Bronchial epithelial cell (primary cell): ENCODE data around the gene SSH2. TPM values are rescaled to one million over a fixed set of nuclear protein-coding genes. Genes with fewer than 3 reads are reported as not detected.

ENCODE experiments used
- DNase-seq: peaks from one replicate; pipeline ENCODE4 v3.0.0-alpha.2; 2010; ENCODE audit warnings: low read depth
- FAIRE-seq: peaks from 2 replicates; lab custom pipeline; 2011; peaks lifted over from hg19 to GRCh38; lab: Jason Lieb, UNC
- H3K27me3 ChIP-seq: 2 replicates; pipeline ENCODE4 v1.5.1; 2011; ENCODE audit warnings: low read length; ENCODE audit not compliant: control insufficient read depth, insufficient read depth
- H3K36me3 ChIP-seq: 2 replicates; pipeline ENCODE4 v1.5.1; 2011; ENCODE audit warnings: low read length; ENCODE audit not compliant: control insufficient read depth, insufficient read depth
- H3K4me3 ChIP-seq: 2 replicates; pipeline ENCODE4 v1.5.1; 2011; ENCODE audit warnings: mild to moderate bottlenecking, low read depth, low read length, control low read depth
- CTCF ChIP-seq: IDR thresholded peaks from 2 replicates; pipeline ENCODE4 v1.5.1; 2011; ENCODE audit warnings: mild to moderate bottlenecking, moderate library complexity, low read length, control low read depth, inconsistent platforms; ENCODE audit not compliant: insufficient read depth, severe bottlenecking
- total RNA-seq: library from RNA; depleted of rRNA; stranded (reverse); fragments of >200 nt; gene quantifications from 2 replicates; pipeline ENCODE4 v1.2.1, GENCODE V29; 2014

SSH2 gene
- total RNA-seq, 1 donor from 2014 or later: 3.7 TPM

- DNase-seq: no peak
- TF ChIP-seq CTCF: no peak
- no peak overlapping the region for H3K4me3 ChIP-seq
- H3K36me3 ChIP-seq: no peaks in the 10 kb centered on the region
- no peak for FAIRE-seq
- H3K27me3 ChIP-seq: no peaks in the 10 kb centered on the region
These were observed 176.1 kb downstream of the SSH2 start for GRCh38 chr17:29753845-29754439.

GRCh38 chr17:29749045-29749825 is 180.8 kb downstream of the SSH2 start:
- TF ChIP-seq CTCF: no peak
- FAIRE-seq (no peak), DNase-seq (peak; percentile 62)
- no peaks in the 10 kb centered on the region for H3K27me3 ChIP-seq
- H3K4me3 ChIP-seq: no peak overlapping the region
- H3K36me3 ChIP-seq: no peaks in the 10 kb centered on the region

- Histone ChIP-seq H3K4me3 (no peak overlapping the region), H3K36me3 (no peaks in the 10 kb centered on the region), H3K27me3 (no peaks in the 10 kb centered on the region)
- DNase-seq (no peak), FAIRE-seq (no peak)
- TF ChIP-seq CTCF: no peak
These were observed 181.6 kb downstream of the SSH2 start for GRCh38 chr17:29748400-29748799.

GRCh38 chr17:29747660-29748059 is 182.4 kb downstream of the SSH2 start:
- TF ChIP-seq CTCF: no peak
- FAIRE-seq (no peak), DNase-seq (no peak)
- Histone ChIP-seq H3K27me3 (no peaks in the 10 kb centered on the region), H3K36me3 (no peaks in the 10 kb centered on the region), H3K4me3 (no peak overlapping the region)

GRCh38 chr17:29746669-29747068 is 183.4 kb downstream of the SSH2 start:
- Histone ChIP-seq H3K4me3 (no peak overlapping the region), H3K27me3 (no peaks in the 10 kb centered on the region), H3K36me3 (no peaks in the 10 kb centered on the region)
- no peak for TF ChIP-seq CTCF
- DNase-seq (no peak), FAIRE-seq (no peak)
